ENCODE data around the gene TACR2.

Gene TACR2

GRCh38 chr10:69375307-69376151, 41.2 kb downstream of the TACR2 start:
- H3K9me3 ChIP-seq (ENCODE audit: control insufficient read depth, low read length): no peaks in the 10 kb centered on the region
- H3K27ac ChIP-seq (ENCODE audit: insufficient read depth, low read depth, low read length, poor library complexity, severe bottlenecking): no peak overlapping the region
- H3K27me3 ChIP-seq (ENCODE audit: control insufficient read depth, insufficient read depth, low read length, poor library complexity, severe bottlenecking): no peaks in the 10 kb centered on the region
- WGBS, 2 experiments: 47 to 49% methylated on average over 19 of the region's 19 CpGs
- no peak overlapping the region for H3K4me3 ChIP-seq (ENCODE audit: insufficient read depth, low read depth, low read length)
- H3K36me3 ChIP-seq (ENCODE audit: control insufficient read depth, insufficient read depth, low read length): no peaks in the 10 kb centered on the region
- H3K4me1 ChIP-seq (ENCODE audit: control insufficient read depth, insufficient read depth, low read length): peaks cover 10% of the 10 kb centered on the region

- WGBS, 2 experiments: 93 to 95% methylated on average over 2 of the region's 2 CpGs
- Histone ChIP-seq H3K27me3 (ENCODE audit: control insufficient read depth, insufficient read depth, low read length, poor library complexity, severe bottlenecking) (no peaks in the 10 kb centered on the region), H3K4me3 (ENCODE audit: insufficient read depth, low read depth, low read length) (no peak overlapping the region), H3K9me3 (ENCODE audit: control insufficient read depth, low read length) (no peaks in the 10 kb centered on the region), H3K4me1 (ENCODE audit: control insufficient read depth, insufficient read depth, low read length) (peaks cover 10% of the 10 kb centered on the region), H3K36me3 (ENCODE audit: control insufficient read depth, insufficient read depth, low read length) (no peaks in the 10 kb centered on the region), H3K27ac (ENCODE audit: insufficient read depth, low read depth, low read length, poor library complexity, severe bottlenecking) (no peak overlapping the region)
Observed at GRCh38 chr10:69374931-69375306, 41.8 kb downstream of the TACR2 start.

- Histone ChIP-seq H3K4me3 (ENCODE audit: insufficient read depth, low read depth, low read length) (no peak overlapping the region), H3K27ac (ENCODE audit: insufficient read depth, low read depth, low read length, poor library complexity, severe bottlenecking) (no peak overlapping the region), H3K4me1 (ENCODE audit: control insufficient read depth, insufficient read depth, low read length) (peaks cover 10% of the 10 kb centered on the region), H3K9me3 (ENCODE audit: control insufficient read depth, low read length) (no peaks in the 10 kb centered on the region), H3K36me3 (ENCODE audit: control insufficient read depth, insufficient read depth, low read length) (no peaks in the 10 kb centered on the region), H3K27me3 (ENCODE audit: control insufficient read depth, insufficient read depth, low read length, poor library complexity, severe bottlenecking) (no peaks in the 10 kb centered on the region)
- WGBS, 2 experiments: 91 to 95% methylated on average over 13 of the region's 13 CpGs
Observed at GRCh38 chr10:69374242-69374641, 42.5 kb downstream of the TACR2 start.

- Histone ChIP-seq H3K27ac (ENCODE audit: insufficient read depth, low read depth, low read length, poor library complexity, severe bottlenecking) (no peak overlapping the region), H3K4me1 (ENCODE audit: control insufficient read depth, insufficient read depth, low read length) (peaks cover 17% of the 10 kb centered on the region), H3K4me3 (ENCODE audit: insufficient read depth, low read depth, low read length) (no peak overlapping the region), H3K9me3 (ENCODE audit: control insufficient read depth, low read length) (no peaks in the 10 kb centered on the region), H3K27me3 (ENCODE audit: control insufficient read depth, insufficient read depth, low read length, poor library complexity, severe bottlenecking) (no peaks in the 10 kb centered on the region), H3K36me3 (ENCODE audit: control insufficient read depth, insufficient read depth, low read length) (no peaks in the 10 kb centered on the region)
- 89 to 91% methylated on average over 9 of the region's 9 CpGs for WGBS, 2 experiments
Observed at GRCh38 chr10:69372126-69372980, 44.4 kb downstream of the TACR2 start.

- Histone ChIP-seq H3K36me3 (ENCODE audit: control insufficient read depth, insufficient read depth, low read length) (no peaks in the 10 kb centered on the region), H3K27me3 (ENCODE audit: control insufficient read depth, insufficient read depth, low read length, poor library complexity, severe bottlenecking) (no peaks in the 10 kb centered on the region), H3K27ac (ENCODE audit: insufficient read depth, low read depth, low read length, poor library complexity, severe bottlenecking) (no peak overlapping the region), H3K9me3 (ENCODE audit: control insufficient read depth, low read length) (no peaks in the 10 kb centered on the region), H3K4me1 (ENCODE audit: control insufficient read depth, insufficient read depth, low read length) (peaks cover 15% of the 10 kb centered on the region), H3K4me3 (ENCODE audit: insufficient read depth, low read depth, low read length) (no peak overlapping the region)
- WGBS, 2 experiments: 80 to 87% methylated on average over 4 of the region's 4 CpGs
Observed at GRCh38 chr10:69367469-69367868, 49.2 kb downstream of the TACR2 start.

- WGBS, 2 experiments: 95 to 96% methylated on average over 5 of the region's 5 CpGs
- H3K4me1 ChIP-seq (ENCODE audit: control insufficient read depth, insufficient read depth, low read length): peaks cover 15% of the 10 kb centered on the region
- H3K36me3 ChIP-seq (ENCODE audit: control insufficient read depth, insufficient read depth, low read length): no peaks in the 10 kb centered on the region
- no peak overlapping the region for H3K4me3 ChIP-seq (ENCODE audit: insufficient read depth, low read depth, low read length)
- H3K9me3 ChIP-seq (ENCODE audit: control insufficient read depth, low read length): no peaks in the 10 kb centered on the region
- H3K27me3 ChIP-seq (ENCODE audit: control insufficient read depth, insufficient read depth, low read length, poor library complexity, severe bottlenecking): no peaks in the 10 kb centered on the region
- no peak overlapping the region for H3K27ac ChIP-seq (ENCODE audit: insufficient read depth, low read depth, low read length, poor library complexity, severe bottlenecking)
Observed at GRCh38 chr10:69366738-69367137, 50.0 kb downstream of the TACR2 start.

- no peaks in the 10 kb centered on the region for H3K9me3 ChIP-seq (ENCODE audit: control insufficient read depth, low read length)
- H3K4me1 ChIP-seq (ENCODE audit: control insufficient read depth, insufficient read depth, low read length): peaks cover 15% of the 10 kb centered on the region
- whole genome bisulfite sequencing, 2 experiments: 87 to 94% methylated on average over 9 of the region's 9 CpGs
- H3K36me3 ChIP-seq (ENCODE audit: control insufficient read depth, insufficient read depth, low read length): no peaks in the 10 kb centered on the region
- no peak overlapping the region for H3K4me3 ChIP-seq (ENCODE audit: insufficient read depth, low read depth, low read length)
- H3K27ac ChIP-seq (ENCODE audit: insufficient read depth, low read depth, low read length, poor library complexity, severe bottlenecking): no peak overlapping the region
- no peaks in the 10 kb centered on the region for H3K27me3 ChIP-seq (ENCODE audit: control insufficient read depth, insufficient read depth, low read length, poor library complexity, severe bottlenecking)
Observed at GRCh38 chr10:69364232-69364940, 52.3 kb downstream of the TACR2 start.

GRCh38 chr10:69363666-69364065, 53.1 kb downstream of the TACR2 start:
- Histone ChIP-seq H3K36me3 (ENCODE audit: control insufficient read depth, insufficient read depth, low read length) (no peaks in the 10 kb centered on the region), H3K9me3 (ENCODE audit: control insufficient read depth, low read length) (no peaks in the 10 kb centered on the region), H3K27ac (ENCODE audit: insufficient read depth, low read depth, low read length, poor library complexity, severe bottlenecking) (no peak overlapping the region), H3K4me1 (ENCODE audit: control insufficient read depth, insufficient read depth, low read length) (peaks cover 15% of the 10 kb centered on the region), H3K4me3 (ENCODE audit: insufficient read depth, low read depth, low read length) (no peak overlapping the region), H3K27me3 (ENCODE audit: control insufficient read depth, insufficient read depth, low read length, poor library complexity, severe bottlenecking) (no peaks in the 10 kb centered on the region)
- 93 to 96% methylated on average over 5 of the region's 5 CpGs for WGBS, 2 experiments

- Histone ChIP-seq H3K36me3 (ENCODE audit: control insufficient read depth, insufficient read depth, low read length) (no peaks in the 10 kb centered on the region), H3K4me1 (ENCODE audit: control insufficient read depth, insufficient read depth, low read length) (peaks cover 9% of the 10 kb centered on the region), H3K4me3 (ENCODE audit: insufficient read depth, low read depth, low read length) (no peak overlapping the region), H3K27ac (ENCODE audit: insufficient read depth, low read depth, low read length, poor library complexity, severe bottlenecking) (no peak overlapping the region), H3K27me3 (ENCODE audit: control insufficient read depth, insufficient read depth, low read length, poor library complexity, severe bottlenecking) (no peaks in the 10 kb centered on the region), H3K9me3 (ENCODE audit: control insufficient read depth, low read length) (no peaks in the 10 kb centered on the region)
- WGBS, 2 experiments: 91 to 95% methylated on average over 13 of the region's 13 CpGs
Observed at GRCh38 chr10:69362471-69362954, 54.2 kb downstream of the TACR2 start.

- WGBS, 2 experiments: 93 to 97% methylated on average over 2 of the region's 2 CpGs
- H3K27me3 ChIP-seq (ENCODE audit: control insufficient read depth, insufficient read depth, low read length, poor library complexity, severe bottlenecking): no peaks in the 10 kb centered on the region
- H3K4me3 ChIP-seq (ENCODE audit: insufficient read depth, low read depth, low read length): no peak overlapping the region
- H3K4me1 ChIP-seq (ENCODE audit: control insufficient read depth, insufficient read depth, low read length): peaks cover 8% of the 10 kb centered on the region
- no peaks in the 10 kb centered on the region for H3K9me3 ChIP-seq (ENCODE audit: control insufficient read depth, low read length)
- H3K36me3 ChIP-seq (ENCODE audit: control insufficient read depth, insufficient read depth, low read length): no peaks in the 10 kb centered on the region
- no peak overlapping the region for H3K27ac ChIP-seq (ENCODE audit: insufficient read depth, low read depth, low read length, poor library complexity, severe bottlenecking)
Observed at GRCh38 chr10:69361303-69361614, 55.5 kb downstream of the TACR2 start.

Data from ectodermal cell (in vitro differentiated cells).